HG03439 (cell line): Measurements from ENCODE around the gene ATP8B1.
A peak's percentile ranks its signal among the peaks of the same experiment; 100 is the strongest.
"Not testable (repeated sequence)": the region's sequence is repeated elsewhere in the genome, so short reads cannot be mapped to it uniquely, and the experiment has no call there.

Source experiments
- ATAC-seq: cut with Tn5 transposase; IDR thresholded peaks from one replicate; pipeline ENCODE4 v1.9.1; 2021; ENCODE audit warnings: mild to moderate bottlenecking, moderate library complexity; ENCODE audit not compliant: unreplicated experiment

ATP8B1 gene

DNA sequence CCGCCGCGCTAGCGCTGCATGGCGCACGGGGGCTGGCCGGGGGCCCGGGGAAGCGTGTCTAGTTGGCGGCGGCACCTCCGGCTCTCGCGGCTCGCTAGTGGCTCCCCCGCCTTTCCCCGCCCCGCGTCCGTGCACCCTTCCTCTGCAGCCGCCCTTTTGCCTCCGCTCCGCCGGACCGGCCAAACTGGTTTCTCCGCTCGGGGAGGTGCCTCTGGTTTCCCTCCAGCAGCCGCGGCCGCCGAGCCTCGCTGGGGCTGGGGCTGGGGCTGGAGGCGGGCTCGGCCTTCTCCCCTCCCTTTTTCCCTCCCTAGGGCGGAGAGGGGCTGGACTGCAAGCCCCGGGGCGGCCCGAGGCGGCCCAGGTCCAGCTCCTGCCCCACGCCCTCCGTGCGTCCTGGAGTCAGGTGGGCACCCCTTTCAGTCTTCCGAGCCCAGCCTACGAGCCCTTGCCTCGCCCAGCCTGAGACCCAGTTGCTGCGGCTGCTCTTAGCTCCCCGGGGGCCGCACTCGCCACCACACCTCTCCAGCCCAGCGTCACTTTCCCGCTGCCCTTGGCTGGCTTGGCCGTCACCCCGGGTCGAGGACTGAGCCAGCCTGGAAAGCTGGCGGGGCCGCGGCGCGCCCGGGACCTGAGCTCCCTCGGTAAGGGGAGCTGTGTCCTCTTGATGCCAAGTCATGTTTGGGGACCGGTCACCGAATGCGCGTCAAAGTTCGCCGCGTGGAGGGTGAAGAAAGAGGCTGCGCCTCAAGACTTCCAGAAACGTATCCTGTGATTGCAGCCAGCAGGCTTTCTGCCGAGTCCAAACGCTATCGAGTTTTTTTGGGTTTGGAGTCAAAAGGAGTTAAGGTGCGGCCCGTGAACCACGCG is at the start of gene ATP8B1:
Gene ATP8B1, minus strand, starts transcription at position 213 of the 867 bp plus-strand sequence. CDS start 71,508 bp downstream, outside the sequence.
- ATAC-seq, result peak; percentile 48

DNA sequence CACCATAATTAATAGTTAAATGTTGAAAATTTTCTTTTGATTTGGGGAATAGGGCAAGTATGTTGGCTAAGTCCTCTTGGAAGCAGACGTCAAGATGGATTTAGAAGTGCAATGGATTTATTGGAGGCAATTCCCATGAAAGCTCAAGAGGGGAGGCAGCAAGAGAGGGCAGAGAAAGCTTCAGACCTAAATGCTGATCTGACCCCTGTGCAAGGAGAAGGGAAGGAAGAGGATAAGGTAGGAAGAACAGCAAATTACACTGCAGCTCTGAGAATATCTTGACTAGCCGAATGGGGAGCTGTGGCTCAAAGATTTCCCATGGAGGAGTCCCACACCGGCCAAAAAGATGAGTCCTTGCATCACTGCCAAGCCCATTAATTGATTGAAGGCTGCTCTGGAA is 46.9 kb upstream of the ATP8B1 start:
- ATAC-seq, result no peak

DNA sequence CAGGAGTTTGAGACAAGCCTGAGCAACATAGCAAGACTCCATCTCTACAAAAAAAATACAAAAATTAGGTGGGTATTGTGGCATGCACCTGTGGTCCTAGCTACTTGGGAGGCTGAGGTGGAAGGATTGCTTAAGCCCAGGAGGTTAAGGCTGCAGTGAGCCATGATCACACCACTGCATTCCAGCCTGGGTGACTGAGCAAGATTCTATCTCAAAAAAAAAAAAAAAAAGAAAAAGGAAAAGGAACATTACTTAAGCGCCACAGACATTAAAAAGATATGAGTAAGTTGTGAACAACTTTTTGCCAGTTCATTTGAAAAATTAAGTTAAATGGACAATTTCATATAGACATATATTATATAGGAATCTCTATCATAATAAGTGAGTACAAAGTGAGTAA is 45.3 kb upstream of the ATP8B1 start:
- not testable (repeated sequence) for ATAC-seq

DNA sequence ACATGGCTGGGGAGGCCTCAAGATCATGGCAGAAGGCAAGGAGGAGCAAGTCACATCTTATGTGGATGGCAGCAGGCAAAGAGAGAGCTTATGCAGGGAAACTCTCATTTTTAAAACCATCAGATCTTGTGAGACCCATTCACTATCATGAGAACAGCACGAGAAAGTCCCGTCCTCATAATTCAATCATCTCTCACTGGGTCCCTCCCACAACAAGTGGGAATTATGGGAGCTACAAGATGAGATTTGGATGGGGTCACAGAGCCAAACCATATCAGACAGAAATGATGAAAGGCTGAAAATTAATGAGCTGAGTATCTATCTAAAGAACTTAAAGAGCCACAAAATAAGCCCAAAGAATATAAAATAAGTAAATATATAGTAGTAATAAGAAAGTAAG is 44.3 kb upstream of the ATP8B1 start:
- ATAC-seq, result not testable (repeated sequence)

DNA sequence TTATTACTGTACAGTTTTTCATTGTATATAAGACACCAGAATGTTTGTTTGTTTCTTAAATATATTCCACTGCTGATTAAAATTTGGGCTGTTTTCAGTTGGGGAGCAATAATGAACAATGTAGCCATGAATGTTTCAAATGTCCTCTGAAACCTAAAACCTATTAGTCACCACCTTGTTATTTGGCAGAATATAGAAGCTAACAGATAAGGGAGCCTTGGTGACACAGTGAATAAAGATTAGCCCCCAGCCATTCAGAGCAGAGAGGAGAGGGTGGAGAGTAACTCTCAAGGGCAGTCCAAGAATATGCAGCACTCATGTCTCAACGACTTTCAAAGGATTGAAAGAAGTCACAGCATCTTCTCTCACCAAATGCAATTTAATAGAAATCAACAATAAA is 43.1 kb upstream of the ATP8B1 start:
- ATAC-seq, result no peak

DNA sequence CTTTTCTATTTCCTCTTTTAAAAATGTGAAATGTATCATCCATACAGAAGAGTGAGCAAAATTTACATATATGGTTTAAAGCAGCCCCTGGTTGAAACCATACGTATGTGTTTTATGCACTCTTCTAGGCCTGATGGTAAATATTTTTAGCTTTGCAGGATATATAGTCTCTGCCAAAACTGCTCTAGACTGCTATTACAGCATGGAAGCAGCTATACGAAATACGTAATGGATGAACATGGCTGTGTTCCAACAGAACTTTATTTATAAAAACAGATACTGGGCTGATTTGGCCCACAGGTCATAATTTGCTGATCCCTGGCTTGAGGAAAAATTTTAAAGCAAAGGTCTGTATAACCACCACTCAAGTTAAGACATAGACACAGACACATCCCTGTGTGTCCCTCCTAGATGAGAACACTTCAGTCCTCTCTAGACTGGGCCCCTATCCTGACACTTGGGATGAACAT is 42.5 kb upstream of the ATP8B1 start:
- ATAC-seq, result no peak

DNA sequence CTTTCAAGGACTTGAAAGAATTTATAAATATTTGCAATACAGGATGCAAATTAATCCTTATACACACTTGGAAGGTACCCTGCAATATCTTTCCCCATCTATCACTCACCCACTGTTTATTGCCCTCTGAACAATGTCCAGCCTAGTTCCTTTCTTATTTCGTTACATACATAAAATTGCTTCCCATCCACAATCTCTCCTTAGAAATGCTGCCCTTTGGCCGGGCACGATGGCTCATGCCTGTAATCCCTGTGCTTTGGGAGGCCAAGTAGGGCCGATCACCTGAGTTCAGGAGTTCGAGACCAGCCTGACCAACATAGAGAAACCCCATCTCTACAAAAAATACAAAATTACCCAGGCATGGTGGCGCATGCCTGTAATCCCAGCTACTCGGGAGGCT is 41.2 kb upstream of the ATP8B1 start:
- ATAC-seq, result no peak

DNA sequence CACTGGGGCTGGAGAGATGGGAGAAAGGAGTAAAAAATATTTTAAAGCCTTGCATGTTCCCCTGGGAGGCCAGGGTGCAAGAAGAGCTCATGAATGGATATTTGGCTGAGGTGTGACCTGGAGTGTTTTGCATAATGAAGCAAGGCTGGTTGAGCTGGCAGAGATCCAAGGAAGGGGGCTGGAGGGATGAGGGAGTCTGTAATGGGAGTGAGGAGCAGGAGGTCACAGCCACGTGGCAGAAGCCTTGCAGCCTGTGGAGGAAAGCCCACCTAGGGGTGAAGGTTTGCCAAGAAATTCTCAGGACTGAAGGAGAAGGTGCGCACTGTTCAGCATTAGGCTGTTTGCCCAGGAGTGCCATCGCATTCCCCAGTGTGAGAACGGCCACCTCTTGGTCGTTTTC is 40.3 kb upstream of the ATP8B1 start:
- no peak for ATAC-seq

DNA sequence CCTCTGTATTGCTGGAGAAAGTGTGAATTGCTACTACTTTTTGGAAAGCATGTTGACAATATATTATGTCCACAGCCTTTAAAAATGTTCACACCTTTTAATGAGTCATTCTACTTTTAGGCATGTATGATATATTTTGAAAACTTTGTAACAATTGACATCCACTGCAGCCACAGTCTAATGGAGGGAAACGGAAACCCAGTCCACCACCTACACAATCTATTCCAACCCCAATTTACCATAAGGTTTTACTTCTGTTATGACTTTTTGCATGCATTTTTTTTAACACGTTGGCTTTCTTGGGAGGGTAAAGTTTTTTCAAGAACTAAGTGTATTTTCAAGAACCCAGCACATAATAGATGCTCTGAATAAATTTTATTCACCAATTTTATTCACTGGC is 38.5 kb upstream of the ATP8B1 start:
- ATAC-seq, result peak; percentile 53

DNA sequence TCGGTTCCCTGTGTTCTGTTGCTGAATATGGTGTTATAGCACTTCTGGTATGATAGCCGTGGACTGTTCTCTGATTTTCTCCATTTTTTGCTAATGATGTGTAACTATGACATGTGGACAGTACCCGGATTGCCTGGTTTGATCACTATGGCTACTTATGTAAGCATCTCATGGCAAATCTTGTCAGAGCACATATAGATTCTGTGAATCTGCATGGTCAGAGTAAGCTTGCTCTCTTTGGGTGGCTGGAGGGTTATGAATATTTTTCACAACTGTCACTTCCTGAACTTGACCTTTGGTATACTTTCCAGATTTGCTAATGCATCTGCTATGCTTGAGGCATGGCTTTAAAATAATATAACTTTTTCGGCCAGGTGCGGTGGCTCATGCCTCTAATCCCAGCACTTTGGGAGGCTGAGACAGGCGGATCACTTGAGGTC is 36.8 kb upstream of the ATP8B1 start:
- ATAC-seq, result no peak

DNA sequence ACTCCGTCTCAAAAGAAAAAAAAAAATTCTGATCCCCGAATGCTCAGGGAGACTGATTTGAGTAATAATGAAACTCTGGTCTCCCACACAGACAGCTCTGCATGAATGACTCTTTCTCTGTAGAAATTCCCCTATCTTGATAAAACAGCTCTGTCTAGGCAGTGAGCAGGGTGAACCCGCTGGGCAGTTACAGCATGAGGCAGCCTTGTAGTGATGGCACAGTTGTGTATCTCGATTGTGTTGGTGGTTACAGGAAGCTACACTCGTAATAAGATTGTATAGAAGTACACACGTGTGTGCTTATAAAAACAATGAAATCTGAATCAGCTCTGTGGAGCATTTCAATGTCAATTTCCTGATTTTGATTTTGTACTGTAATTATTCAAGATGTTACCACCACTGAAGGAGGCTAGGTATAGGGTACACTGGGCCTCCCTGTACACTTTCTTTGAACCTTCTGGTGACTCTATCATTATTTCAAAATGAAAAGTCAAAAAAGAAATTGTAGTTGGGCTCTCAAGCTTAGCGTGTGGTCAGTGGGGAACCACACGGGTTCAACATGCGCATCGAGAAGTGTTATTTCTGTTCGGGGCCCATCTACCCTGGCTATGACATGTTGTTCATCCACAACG is 34.9 kb upstream of the ATP8B1 start:
- peak; percentile 77 for ATAC-seq

DNA sequence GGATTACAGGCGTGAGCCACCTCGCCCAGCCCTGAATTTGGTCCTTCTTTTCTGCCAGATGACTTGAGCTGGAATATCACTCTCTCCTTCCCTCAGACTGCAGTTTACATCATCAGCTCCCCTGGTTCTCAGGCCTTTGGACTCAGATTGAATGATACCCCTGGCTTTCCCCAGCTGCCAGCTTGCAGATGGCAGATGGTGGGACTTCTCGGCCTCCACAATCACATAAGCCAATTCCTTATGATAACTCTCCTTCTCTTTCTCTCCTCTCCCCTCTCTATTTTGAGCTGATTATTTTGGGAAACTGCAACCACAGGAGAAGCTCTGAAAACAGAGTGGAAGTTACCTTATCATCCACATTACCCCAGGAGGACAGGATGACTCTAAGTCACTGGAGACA is 33.4 kb upstream of the ATP8B1 start:
- no peak for ATAC-seq

DNA sequence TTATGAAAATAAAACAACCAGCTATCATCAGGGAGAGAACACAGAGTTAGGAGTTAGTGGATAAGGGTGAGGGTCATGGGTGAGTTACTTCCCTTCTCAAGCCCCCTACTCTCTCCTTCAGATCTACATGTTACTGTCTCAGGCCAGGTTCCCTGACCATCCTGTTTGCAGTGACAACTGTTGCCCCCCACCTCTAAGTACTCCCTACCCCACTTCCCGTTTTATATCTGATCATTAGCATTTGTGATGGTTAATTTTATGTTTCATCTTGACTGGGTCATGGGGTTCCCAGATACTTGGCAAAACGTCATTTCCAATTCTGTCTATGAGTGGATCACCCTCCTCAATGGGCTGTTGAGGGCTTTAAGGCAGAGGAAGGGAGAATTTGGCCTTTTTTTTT is 32.8 kb upstream of the ATP8B1 start:
- ATAC-seq, result no peak

DNA sequence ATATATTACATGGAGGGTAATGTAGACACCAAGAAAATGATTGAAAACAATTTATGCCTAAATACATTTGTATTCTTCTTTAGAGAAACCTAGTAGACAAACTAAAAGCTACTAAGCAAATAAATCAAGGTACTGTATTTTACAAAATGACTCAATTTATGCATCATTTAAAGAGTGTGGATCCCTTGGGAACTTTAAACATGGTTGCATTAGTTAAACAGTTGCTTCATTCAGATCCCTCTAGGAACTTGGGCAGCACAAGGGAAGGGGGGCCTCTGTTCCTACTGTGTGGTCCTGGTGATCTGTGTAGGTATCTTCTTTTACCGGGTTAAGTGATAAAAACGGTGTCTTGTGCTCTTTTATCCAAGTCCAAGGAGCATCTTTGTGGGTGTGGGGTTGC is 31.5 kb upstream of the ATP8B1 start:
- ATAC-seq, result no peak

DNA sequence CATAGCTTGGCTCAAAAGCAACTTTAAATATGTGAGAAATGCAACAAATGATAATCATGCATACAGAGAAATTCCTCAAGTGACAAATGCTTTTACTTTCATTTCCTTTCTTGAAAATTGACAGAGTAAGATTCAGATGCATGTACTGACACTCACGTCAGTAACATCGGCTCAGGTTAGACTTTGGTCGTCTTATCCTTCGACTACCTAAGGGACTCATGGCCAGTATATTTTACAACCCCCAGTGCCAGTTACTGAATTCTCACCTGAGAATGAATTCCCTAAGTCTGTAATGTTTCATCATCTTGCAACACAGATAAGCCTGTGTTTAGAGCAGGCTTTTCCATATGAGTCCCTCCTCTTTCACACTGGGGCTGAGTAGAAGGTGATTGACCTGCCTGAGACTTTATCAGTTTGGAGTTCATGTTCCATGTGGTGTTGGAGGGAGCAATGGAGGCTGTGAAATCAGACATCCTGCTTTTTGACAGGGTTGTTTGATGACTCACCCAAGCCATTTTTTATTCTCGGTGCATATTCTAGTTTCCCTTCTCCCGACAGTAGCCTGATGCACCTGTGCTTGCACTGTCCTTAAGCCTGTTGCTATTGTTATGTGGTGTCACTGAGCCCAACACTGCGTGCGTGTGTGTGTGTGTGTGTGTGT is 30.5 kb upstream of the ATP8B1 start:
- ATAC-seq, result peak; percentile 47

DNA sequence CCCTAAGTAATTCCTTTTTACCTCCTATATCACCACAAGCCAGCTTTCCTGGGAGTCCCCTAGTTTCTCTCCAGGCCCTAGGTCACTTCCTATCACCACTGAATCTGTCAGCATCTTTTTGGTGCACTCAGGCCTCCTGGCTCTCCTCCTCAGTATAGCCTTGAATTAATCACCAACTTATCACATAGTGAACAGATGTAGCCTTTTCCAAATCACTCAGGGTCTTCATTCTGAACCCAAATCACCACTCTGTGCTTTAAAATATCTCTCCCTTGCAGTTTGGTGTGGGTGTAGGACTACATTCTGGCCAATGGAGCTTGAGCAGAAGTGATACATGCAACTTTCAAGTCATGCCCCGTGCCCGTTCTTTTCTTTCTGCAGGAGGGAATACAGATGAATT is 29.6 kb upstream of the ATP8B1 start:
- ATAC-seq, result no peak

DNA sequence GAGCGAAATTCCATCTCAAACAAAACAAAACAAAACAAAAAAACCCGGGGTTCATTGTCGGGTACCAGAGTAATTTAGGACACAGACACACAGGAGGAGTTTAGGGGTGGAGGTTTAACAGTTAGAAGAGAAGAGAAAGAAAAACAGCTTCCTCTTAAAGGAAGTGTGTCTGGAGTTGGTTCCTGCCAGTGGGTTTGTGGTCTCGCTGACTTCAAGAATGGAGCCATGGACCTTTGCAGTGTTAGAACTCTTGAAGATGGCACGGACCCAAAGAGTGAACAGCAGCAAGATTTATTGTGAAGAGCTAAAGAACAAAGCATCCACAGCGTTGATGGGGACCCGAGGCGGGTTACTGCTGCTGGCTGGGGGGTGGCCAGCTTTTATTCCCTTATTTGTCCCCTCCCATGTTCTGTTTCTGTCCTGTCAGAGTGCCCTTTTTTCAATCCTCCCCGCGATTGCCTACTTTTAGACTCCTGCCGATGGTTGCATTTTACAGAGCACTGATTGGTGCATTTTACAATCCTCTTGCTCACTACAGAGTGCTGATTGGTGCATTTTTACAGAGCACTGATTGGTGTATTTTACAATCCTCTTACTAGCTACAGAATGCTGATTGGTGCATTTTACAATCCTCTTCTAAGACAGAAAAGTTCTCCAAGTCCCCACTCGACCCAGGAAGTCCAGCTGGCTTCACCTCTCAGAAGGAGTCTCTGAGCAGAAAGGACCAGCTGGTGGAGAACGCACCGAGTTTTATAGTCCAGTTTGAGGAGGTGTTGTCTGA is 28.7 kb upstream of the ATP8B1 start:
- no peak for ATAC-seq

DNA sequence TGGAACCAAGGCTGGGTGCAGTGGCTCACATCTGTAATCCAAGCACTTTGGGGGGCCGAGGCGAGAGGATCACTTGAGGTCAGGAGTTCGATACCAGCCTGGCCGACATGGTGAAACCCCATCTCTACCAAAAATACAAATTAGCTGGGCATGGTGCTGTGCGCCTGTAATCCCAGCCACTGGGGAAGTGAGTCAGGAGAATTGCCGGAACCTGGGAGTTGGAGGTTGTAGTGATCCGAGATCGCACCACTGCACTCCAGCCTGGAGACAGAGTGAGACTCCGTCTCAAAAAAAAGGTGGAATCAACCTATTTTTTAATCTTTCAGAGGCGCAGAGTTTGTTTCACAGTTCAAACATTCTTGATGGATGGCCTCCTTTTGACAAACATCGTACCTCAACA is 24.5 kb upstream of the ATP8B1 start:
- ATAC-seq, result no peak

DNA sequence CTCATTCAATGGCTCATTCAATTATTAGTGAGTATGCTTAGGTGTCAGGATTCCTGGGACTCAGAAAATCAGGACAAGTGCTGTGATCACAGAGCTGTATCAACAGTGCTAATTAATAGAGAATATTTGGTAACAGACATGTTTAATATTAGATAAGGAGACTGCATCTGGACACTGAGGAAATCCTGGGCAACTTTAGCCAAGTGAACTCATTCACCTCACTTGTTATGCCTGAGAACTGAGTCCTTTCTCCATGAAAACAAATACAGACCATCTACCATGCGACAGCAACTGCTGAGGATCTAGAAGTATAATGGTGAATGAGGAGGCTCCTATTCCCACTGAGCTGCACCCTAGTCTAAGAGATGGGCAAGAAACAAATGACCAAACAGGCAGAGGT is 23.1 kb upstream of the ATP8B1 start:
- ATAC-seq, result no peak

DNA sequence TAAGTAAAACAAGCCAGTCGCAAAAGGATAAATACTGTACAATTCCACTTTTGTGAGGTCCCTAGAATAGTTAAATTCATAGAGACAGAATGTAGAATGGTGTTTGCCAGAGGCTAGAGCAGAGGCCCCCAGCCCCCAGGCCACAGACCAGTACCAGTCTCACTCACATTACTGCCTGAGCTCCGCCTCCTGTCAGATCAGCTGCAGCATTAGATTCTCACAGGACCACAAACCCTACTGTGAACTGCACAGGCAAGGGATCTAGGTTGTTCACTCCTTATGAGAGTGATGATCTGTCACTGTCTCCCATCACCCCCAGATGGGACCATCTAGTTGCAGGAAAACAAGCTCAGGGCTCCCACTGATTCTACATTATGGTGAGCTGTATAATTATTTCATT is 17.5 kb upstream of the ATP8B1 start:
- not testable (repeated sequence) for ATAC-seq
